Testis (tissue), 3 donors: Measurements from ENCODE around the gene ITGA8. TPM values are rescaled to one million over a fixed set of nuclear protein-coding genes. Genes with fewer than 3 reads are reported as not detected.

ENCODE experiments used
- DNase-seq: peaks from one replicate; pipeline ENCODE4 v3.0.0-alpha.2; 2019
- H3K27ac ChIP-seq, 2 donors: fragments of 200-600 bp; sonication (generic); one replicate each; pipeline ENCODE4 v1.5.1; 2019
- H3K27me3 ChIP-seq: fragments of 200-600 bp; sonication (generic); one replicate; pipeline ENCODE4 v1.5.1; 2019
- H3K36me3 ChIP-seq: fragments of 200-600 bp; sonication (generic); one replicate; pipeline ENCODE4 v1.5.1; 2017; ENCODE audit warnings: low read depth; ENCODE audit errors: missing control alignments
- H3K4me1 ChIP-seq: fragments of 200-600 bp; sonication (generic); one replicate; pipeline ENCODE4 v1.5.1; 2019
- H3K4me3 ChIP-seq, 2 donors: fragments of 200-600 bp; sonication (generic); one replicate each; pipeline ENCODE4 v1.5.1; 2017 to 2019
- H3K9me3 ChIP-seq: fragments of 200-600 bp; sonication (generic); one replicate; pipeline ENCODE4 v1.5.1; 2017
- CTCF ChIP-seq, 3 experiments: fragments of 450-650 bp in 2 of 3; fragments of 200-600 bp in 1 of 3; sonication (generic) in 1 of 3; IDR thresholded peaks; one replicate each; pipeline ENCODE4 v1.5.1; 2016 to 2019; ENCODE audit warnings: antibody characterized with exemption in 3 of 3, mild to moderate bottlenecking in 2 of 3, moderate library complexity in 1 of 3
- POLR2A ChIP-seq: fragments of 450-650 bp; IDR thresholded peaks from one replicate; pipeline ENCODE4 v1.6.1; 2017; ENCODE audit warnings: antibody characterized with exemption, mild to moderate bottlenecking, moderate library complexity
- WGBS, 2 donors: methylation state at CpG; one replicate each; pipeline ENCODE4 v1.1.5; 2018; 5-methylcytosine and 5-hydroxymethylcytosine counted together
- intact Hi-C: fragments of 100-400 bp; cut with DNase I; formaldehyde crosslinking; loops from one replicate; pipeline ENCODE4 v1.15.1; 2023; ENCODE audit warnings: low total_unique reads
- polyA plus RNA-seq: library from polyadenylated mRNA; stranded (reverse); fragments of 350-450 nt; fragmentation: Illumina TruSeq; extraction: RNeasy Lipid Tissue Mini Kit (QIAGEN cat#74804); gene quantifications from one replicate; pipeline ENCODE4 v1.2.3, GENCODE V29; 2014; ENCODE audit warnings: low read depth, low replicate concordance; ENCODE audit not compliant: insufficient read depth
- total RNA-seq, 2 donors: library from RNA; depleted of rRNA; stranded (reverse); fragments of >200 nt; gene quantifications; one replicate each; pipeline ENCODE4 v1.2.3, GENCODE V29; 2016

Gene ITGA8
- total and polyA plus RNA-seq, 3 donors from 2014 or later, result 0.68 to 6.9 (median 0.79) TPM

GRCh38 chr10:15726042-15726441 is 6.3 kb upstream of the ITGA8 start:
- intact Hi-C loops, result no loop called here
- no peak for DNase-seq
- WGBS, 2 donors, result 84 to 87% methylated on average over 1 of the region's 1 CpG
- no peak overlapping the region for H3K4me3 ChIP-seq
- peaks cover 5% of the 10 kb centered on the region for H3K4me1 ChIP-seq
- H3K36me3 ChIP-seq, result no peaks in the 10 kb centered on the region
- no peak overlapping the region for H3K27ac ChIP-seq
- TF ChIP-seq CTCF (IDR thresholded peaks at IDR 0.05) (no peak), POLR2A (no peak)
- H3K27me3 ChIP-seq, result no peaks in the 10 kb centered on the region
- H3K9me3 ChIP-seq, result no peaks in the 10 kb centered on the region

- H3K4me1 ChIP-seq, result peaks cover 5% of the 10 kb centered on the region
- WGBS, 2 donors, result 17 to 21% methylated on average over 2 of the region's 2 CpGs
Observed at GRCh38 chr10:15725603-15726002, 5.9 kb upstream of the ITGA8 start.

GRCh38 chr10:15724683-15725082 is 5.0 kb upstream of the ITGA8 start:
- no peak for DNase-seq
- TF ChIP-seq CTCF (IDR thresholded peaks at IDR 0.05) (no peak), POLR2A (no peak)
- H3K4me3 ChIP-seq, result no peak overlapping the region
- WGBS, 2 donors, result 74 to 88% methylated on average over 2 of the region's 2 CpGs
- H3K4me1 ChIP-seq, result peaks cover 5% of the 10 kb centered on the region
- no peak overlapping the region for H3K27ac ChIP-seq
- no peaks in the 10 kb centered on the region for H3K27me3 ChIP-seq
- intact Hi-C loops, result no loop called here
- H3K36me3 ChIP-seq, result no peaks in the 10 kb centered on the region
- H3K9me3 ChIP-seq, result no peaks in the 10 kb centered on the region

More at GRCh38 chr10:15725603-15726002, 5.9 kb upstream of the ITGA8 start:
- Histone ChIP-seq H3K27me3 (no peaks in the 10 kb centered on the region), H3K36me3 (no peaks in the 10 kb centered on the region), H3K9me3 (no peaks in the 10 kb centered on the region), H3K4me3 (no peak overlapping the region), H3K27ac (no peak overlapping the region)
- TF ChIP-seq CTCF (IDR thresholded peaks at IDR 0.05) (peak in 1 of 3 experiments; percentile 40), POLR2A (no peak)
- peak; percentile 29 for DNase-seq
- intact Hi-C loops, result no loop called here

- H3K9me3 ChIP-seq, result no peaks in the 10 kb centered on the region
- DNase-seq, result no peak
- no peaks in the 10 kb centered on the region for H3K27me3 ChIP-seq
- TF ChIP-seq CTCF (IDR thresholded peaks at IDR 0.05) (no peak), POLR2A (no peak)
- H3K36me3 ChIP-seq, result no peaks in the 10 kb centered on the region
- 79 to 85% methylated on average over 4 of the region's 4 CpGs for WGBS, 2 donors
- H3K4me3 ChIP-seq, result no peak overlapping the region
- H3K4me1 ChIP-seq, result peaks cover 12% of the 10 kb centered on the region
- intact Hi-C loops, result no loop called here
- no peak overlapping the region for H3K27ac ChIP-seq
Observed at GRCh38 chr10:15723803-15724202, 4.1 kb upstream of the ITGA8 start.

- no peaks in the 10 kb centered on the region for H3K9me3 ChIP-seq
- no peaks in the 10 kb centered on the region for H3K36me3 ChIP-seq
- no peak overlapping the region for H3K27ac ChIP-seq
- intact Hi-C loops, result no loop called here
- no peak for DNase-seq
- H3K4me1 ChIP-seq, result peaks cover 12% of the 10 kb centered on the region
- 73 to 80% methylated on average over 13 of the region's 13 CpGs for WGBS, 2 donors
- no peak overlapping the region for H3K4me3 ChIP-seq
- TF ChIP-seq POLR2A (no peak), CTCF (IDR thresholded peaks at IDR 0.05) (no peak)
- H3K27me3 ChIP-seq, result no peaks in the 10 kb centered on the region
Observed at GRCh38 chr10:15720635-15721287, 1.0 kb upstream of the ITGA8 start.
